HG03103 (cell line): Measurements from ENCODE around the gene OR13C2.

Source experiments
- ATAC-seq: cut with Tn5 transposase; IDR thresholded peaks from one replicate; pipeline ENCODE4 v1.9.1; 2021; ENCODE audit warnings: low read depth; ENCODE audit not compliant: unreplicated experiment

OR13C2 gene

GRCh38 chr9:104555521-104555920 lies 49.9 kb downstream of the OR13C2 start:
- no peak for ATAC-seq
